ENCODE results near the gene MAK.
"Not testable (repeated sequence)": the region's sequence is repeated elsewhere in the genome, so short reads cannot be mapped to it uniquely, and the experiment has no call there.

MAK gene

GRCh38 chr6:10771371-10771894 is 66.9 kb downstream of the MAK start:
- no peak for DNase-seq

GRCh38 chr6:10769419-10769818 is 68.9 kb downstream of the MAK start:
- no peak for DNase-seq

- no peak for DNase-seq
Observed at GRCh38 chr6:10763006-10763405, 75.3 kb downstream of the MAK start.

- no peak for DNase-seq
Observed at GRCh38 chr6:10759884-10760329, 78.4 kb downstream of the MAK start.

- no peak for DNase-seq
Observed at GRCh38 chr6:10759312-10759839, 79.0 kb downstream of the MAK start.

- no peak for DNase-seq
Observed at GRCh38 chr6:10756085-10756484, 82.3 kb downstream of the MAK start.

GRCh38 chr6:10751757-10752156 is 86.6 kb downstream of the MAK start:
- not testable (repeated sequence) for DNase-seq

GRCh38 chr6:10750568-10750967 is 87.8 kb downstream of the MAK start:
- DNase-seq, result not testable (repeated sequence)

GRCh38 chr6:10749734-10750133 is 88.6 kb downstream of the MAK start:
- DNase-seq, result no peak

- DNase-seq, result peak; percentile 86
Observed at GRCh38 chr6:10747251-10747972, 90.9 kb downstream of the MAK start, which contains the start of gene TMEM14B. TSS of gene TMEM14B (plus strand) at chr6:10747805. CDS start at chr6:10749246, 1,441 bp downstream.

GRCh38 chr6:10746915-10747250 is 91.5 kb downstream of the MAK start:
- DNase-seq, result no peak

- DNase-seq, result no peak
Observed at GRCh38 chr6:10745116-10745515, 93.2 kb downstream of the MAK start.

GRCh38 chr6:10743515-10743914 is 94.8 kb downstream of the MAK start:
- no peak for DNase-seq

- DNase-seq, result no peak
Observed at GRCh38 chr6:10742251-10742650, 96.1 kb downstream of the MAK start.

GRCh38 chr6:10741643-10742042 is 96.7 kb downstream of the MAK start:
- DNase-seq, result not testable (repeated sequence)

GRCh38 chr6:10740061-10740460 is 98.3 kb downstream of the MAK start:
- no peak for DNase-seq

GRCh38 chr6:10736731-10737130 is 101.6 kb downstream of the MAK start:
- no peak for DNase-seq

- DNase-seq, result no peak
Observed at GRCh38 chr6:10733863-10734262, 104.5 kb downstream of the MAK start.

- no peak for DNase-seq
Observed at GRCh38 chr6:10733151-10733715, 105.1 kb downstream of the MAK start.

GRCh38 chr6:10730254-10730653 is 108.1 kb downstream of the MAK start:
- DNase-seq, result no peak

- no peak for DNase-seq
Observed at GRCh38 chr6:10725716-10726115, 112.6 kb downstream of the MAK start.

- DNase-seq, result no peak
Observed at GRCh38 chr6:10725044-10725443, 113.3 kb downstream of the MAK start.

GRCh38 chr6:10723567-10723881 is 114.8 kb downstream of the MAK start:
- DNase-seq, result no peak

GRCh38 chr6:10722820-10723566 is 115.3 kb downstream of the MAK start, which contains the start of gene TMEM14C:
TSS of gene TMEM14C (plus strand) at chr6:10723070. CDS start at chr6:10724614, 1,544 bp downstream.
- DNase-seq, result peak; percentile 77
